HS-27A (cell line): ENCODE measurements around the gene MDH1B.
"Not testable (repeated sequence)": the region's sequence is repeated elsewhere in the genome, so short reads cannot be mapped to it uniquely, and the experiment has no call there.

Source experiments
- DNase-seq: peaks from one replicate; pipeline ENCODE4 v3.0.0-alpha.2; 2012; ENCODE audit warnings: low read depth, missing footprints

Gene MDH1B

DNA sequence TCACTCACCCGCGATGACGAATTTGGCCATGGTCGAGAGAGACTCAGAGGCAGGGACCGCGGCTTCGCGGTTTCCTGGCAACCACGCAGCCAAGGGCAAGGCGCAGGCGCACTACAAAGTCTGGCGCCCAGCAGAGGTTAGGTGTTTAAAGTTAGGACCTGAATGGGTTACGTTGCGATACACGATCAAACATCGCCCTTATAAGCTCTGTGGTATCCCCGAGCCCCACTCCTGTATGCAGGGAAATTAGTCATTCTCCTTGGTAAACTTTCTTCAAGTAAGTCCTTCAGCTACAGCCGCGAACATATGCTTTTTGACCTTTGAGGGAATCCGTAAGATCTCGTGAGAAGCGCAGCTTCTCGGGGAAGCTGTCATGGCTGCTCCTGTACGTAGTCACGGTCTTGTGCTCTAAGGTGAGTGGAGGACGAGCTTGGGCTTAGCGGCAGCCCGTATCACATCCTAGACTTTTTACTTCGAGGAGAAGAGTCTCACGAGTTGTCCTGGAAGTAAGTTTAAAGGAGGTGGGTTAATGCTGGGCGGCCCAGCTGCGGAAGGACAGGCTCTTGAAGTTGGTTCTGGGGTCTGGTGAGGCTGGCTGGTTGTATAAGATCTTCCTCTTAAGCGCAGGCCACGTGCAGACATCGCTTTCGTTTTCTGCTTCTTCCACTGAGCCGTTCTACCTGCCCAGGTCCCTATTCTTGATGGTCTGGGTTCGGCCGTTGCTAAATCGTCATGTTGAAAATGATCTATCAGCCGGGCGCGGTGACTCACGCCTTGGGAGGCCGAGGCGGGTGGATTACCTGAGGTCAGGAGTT lies at the start of gene MDH1B, which contains the start of gene FASTKD2:
TSS of gene MDH1B (minus strand) at position 87 of the 815 bp plus-strand sequence. CDS start at position 30, 57 bp downstream.
TSS of gene FASTKD2 (plus strand) at position 365 of the 815 bp plus-strand sequence. CDS start 1,088 bp downstream, outside the sequence.
- peak; percentile 77 for DNase-seq

DNA sequence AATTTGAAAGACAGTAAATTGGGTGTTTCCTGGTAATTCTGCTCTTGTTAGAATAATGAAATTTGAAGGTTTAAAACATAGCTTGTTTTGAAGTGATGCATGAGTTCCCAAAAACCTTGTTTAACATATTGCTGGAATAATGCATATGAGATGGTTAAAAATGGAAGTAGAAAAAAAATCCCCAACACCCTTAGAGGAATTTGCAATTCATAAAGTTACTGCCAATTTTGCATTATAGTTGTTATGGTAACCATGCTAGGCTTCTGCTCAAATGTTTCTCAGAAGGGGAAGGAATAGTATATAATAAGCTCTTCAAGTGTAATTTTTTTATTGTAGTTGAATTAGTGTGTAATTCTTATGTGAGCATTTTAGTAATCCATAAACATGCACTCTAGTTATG lies 49.4 kb upstream of the MDH1B start:
- DNase-seq: no peak

- not testable (repeated sequence) for DNase-seq
Measured at GRCh38 chr2:206812471-206812870, 47.3 kb upstream of the MDH1B start.

DNA sequence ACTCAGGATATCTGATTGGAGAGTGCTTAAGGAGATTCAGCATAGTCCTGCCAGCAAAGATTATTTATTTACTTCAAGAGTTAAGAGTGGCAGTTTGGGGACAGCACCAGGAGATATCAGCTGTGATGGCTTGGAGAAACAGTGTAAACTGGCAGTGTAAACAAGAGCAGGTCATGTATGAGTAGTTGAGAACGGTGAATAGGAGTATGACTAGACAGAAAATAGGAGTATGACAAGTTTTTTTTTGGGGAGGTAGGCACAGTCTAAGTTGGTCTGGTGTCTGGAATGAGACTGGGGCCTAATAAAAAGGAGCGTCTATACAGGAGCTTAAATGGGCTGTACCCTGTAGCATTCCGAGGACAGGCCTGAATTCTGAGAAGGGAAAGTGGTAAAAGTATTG lies 42.5 kb upstream of the MDH1B start:
- not testable (repeated sequence) for DNase-seq

DNA sequence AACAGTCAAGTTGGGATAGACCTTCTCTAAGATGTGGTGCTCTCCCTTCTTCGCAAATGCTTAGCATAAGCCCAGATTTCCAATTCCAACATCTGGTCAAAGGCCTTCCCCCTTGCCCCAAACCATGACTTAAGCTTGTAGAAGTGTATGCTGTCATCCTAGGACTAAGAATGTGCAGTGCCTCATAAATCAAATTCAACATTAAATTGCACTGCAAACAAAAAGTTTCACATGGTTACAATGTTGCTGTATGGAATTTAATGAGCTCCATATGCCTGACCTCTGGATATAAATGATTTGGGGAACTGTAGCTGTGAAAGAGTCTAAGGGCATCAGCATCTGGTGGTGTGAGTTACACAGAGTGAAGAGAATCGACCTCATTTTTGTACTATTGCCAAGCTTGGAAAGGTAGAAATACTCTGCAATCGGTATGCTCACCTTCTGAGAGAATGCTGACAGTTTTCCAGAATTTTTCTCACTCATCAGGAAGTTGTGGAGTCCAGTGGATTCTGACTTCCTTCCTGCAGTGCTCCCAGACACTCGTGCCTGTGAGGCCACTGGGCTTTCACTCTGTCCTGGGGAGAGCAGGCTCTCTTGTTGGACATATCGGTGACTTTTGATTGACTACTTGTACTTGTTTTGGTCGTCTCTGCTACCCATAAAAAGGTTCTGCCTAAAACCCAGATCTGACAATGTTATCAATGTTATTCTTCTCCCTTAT lies 40.9 kb upstream of the MDH1B start:
- no peak for DNase-seq

DNA sequence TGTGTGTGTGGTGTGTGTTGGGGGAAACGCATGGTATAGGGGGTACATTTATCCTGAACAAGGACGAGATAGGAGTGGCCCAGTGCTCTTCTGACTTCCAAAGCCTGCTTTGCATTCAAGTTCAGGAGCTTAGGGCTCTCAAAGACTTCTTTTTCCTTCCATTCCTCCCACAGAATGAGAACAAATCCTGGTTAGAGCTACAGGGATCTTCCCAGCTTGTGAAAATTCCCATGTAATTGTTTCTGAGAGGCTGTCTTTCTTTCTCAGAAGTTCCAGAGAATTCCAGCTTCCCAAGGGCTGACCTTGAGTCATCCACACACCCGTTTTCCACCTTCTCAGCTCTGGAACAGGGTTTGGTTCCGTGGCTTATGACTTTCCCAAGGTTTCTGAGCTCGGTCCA lies 39.2 kb upstream of the MDH1B start:
- no peak for DNase-seq

- DNase-seq: no peak
Measured at GRCh38 chr2:206802654-206803514, 37.8 kb upstream of the MDH1B start.

- DNase-seq: no peak
Measured at GRCh38 chr2:206801418-206802189, 36.5 kb upstream of the MDH1B start.

DNA sequence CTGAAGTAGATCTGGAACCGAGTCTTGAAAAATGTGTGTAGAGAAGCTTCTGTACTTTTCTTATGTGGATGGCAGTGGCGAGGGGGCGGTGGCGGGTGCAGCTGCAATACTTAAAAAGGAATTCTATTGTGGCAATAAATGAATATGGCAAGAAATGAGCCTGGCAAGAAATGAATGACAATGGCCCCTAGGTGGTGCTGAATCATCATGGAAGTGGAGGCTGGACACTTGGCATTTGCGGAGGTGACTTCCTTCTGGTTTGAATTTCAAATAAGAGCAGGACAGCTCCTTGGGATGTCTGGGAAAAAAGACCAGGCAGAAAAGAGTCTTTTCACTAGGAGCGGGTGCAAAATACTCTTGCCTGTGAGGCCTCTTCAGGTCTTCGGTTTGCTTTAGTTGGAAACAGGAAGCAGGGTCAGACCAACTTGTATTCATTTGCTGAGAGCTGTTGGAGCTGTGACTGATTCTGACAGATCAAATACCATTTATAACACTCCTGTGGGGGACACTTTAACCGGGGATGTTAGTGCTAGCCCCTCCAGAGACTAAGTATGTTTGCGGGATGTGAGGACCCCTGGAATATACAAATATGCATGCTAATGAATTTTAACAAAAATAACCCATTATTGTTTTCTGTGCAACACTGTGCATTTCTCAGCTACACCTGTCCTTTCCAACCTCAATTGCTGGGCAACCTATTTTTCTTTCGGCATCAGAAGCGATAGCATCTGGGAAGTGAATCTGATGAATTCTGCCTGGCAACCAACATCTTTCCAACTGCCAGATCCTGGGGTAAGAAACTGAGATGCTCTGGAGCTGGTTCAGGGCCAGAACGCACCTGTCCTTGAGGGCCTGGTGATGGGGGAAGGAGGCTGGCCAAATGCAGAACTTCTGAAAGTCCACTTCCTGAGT lies 35.6 kb upstream of the MDH1B start:
- peak; percentile 12 for DNase-seq

DNA sequence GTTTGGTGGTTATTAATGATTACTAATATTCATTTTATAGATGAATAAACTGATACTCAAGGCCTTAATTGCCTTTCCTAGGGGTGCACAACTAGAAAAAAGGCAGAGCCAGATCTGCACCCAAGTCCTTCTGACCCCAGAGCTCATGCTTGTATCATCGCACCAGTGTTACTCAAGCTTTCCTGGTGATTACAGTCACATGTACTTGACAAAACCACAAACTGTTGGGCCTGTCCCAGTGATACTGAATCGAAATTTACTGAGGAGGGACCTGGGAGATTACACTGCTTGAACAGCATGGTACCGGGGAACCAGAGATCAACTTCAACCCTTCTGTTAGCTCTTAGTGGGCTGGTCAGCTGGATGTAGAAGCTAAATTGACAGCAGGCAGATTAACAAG lies 34.0 kb upstream of the MDH1B start:
- no peak for DNase-seq

DNA sequence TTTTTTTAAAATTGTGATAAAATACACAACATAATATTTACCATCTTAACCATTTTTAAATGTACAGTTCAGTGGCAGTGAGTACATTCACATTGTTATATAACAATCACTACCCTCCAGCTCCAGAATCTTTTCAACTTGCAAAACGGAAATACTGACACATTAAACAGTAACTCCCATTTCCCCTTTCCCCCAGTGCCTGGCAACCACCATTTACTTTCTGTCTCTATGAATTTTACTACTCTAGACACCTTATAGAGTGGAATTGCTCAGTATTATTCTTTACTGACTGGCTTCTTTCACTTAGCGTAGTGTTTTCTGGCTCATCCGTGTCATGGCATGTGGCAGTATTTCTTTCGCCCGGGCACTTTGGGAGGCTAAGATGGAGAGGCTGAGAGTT lies 32.9 kb upstream of the MDH1B start:
- DNase-seq: no peak

- DNase-seq: no peak
Measured at GRCh38 chr2:206797376-206797775, 32.2 kb upstream of the MDH1B start.

- no peak for DNase-seq
Measured at GRCh38 chr2:206792645-206793044, 27.5 kb upstream of the MDH1B start.

DNA sequence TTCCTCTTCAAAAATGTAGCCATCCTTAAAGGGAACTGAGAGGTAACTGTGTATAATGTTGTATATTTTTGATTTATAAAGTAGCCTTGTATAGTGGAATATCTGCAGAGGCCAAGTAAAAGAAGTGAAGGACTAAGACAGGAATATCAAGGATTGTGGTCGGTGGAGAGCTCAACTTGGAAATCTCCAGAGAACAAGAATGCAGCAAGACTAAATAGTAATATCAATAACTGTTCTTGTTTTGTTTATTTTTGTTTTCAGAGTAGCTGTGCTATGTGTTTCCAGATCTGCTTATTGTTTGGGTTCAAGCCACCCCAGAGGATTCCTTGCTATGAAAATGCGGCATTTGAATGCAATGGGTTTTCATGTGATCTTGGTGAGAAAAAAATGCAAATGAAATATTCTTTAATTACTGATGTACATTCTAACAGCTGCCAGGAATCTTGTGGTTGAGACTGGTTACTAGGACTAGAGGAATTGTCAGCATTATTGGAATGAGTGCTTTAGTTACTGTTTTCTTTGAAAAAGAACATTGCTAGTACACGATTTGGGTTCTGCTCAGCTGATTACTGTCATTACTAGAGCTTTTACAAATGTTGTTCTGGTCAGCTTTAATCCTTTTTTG lies 25.3 kb upstream of the MDH1B start:
- no peak for DNase-seq

DNA sequence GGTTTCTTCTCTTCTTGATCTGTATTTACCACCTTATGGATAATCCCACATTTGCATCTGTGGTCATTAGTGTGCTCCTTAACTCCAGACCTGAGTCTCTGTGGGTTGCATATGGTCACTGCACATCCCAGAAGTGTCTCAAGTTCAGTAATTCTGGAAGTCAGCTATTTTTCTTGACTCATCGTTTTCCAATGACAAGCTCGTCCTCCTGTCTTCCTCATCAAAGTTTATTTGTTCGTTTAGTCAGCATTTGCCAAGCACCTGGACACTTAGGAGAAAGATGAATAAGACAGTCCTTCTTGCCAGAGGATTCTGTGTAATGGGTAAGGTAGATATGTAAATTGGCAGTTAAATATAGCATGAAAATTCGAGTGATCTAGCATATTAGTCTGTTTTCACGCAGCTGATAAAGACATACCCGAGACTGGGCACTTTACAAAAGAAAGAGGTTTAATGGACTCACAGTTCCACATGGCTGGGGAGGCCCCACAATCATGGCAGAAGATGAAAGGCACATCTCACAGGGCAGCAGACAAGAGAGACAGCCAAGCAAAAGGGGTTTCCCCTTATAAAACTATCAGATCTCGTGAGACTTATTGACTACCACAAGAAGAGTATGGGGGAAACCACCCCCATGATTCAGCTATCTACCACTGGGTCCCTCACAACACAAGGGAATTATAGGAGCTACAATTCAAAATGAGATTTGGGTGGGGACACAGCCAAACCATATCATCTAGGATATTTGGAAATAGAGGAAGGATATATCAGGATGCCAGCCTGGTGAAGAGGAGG lies 19.6 kb upstream of the MDH1B start:
- no peak for DNase-seq

DNA sequence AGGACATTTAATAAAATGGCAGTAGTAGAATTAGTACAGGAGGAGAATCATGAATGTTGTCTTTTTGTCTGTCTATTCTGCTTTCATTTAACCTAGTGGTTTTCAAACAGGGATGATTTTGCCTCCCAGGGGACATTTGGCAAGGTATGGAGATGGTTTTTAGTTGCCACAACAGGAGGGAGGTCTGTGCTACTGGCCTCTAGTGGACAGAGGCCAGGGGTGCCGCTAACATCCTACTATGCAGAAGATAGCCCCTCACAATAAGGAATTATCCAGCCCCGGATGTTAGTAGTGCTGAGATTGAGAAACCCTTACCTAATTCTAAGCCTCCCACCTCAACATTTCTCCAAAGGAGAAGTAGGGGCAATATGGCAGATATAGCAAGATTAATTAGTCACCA lies 18.6 kb upstream of the MDH1B start:
- no peak for DNase-seq

DNA sequence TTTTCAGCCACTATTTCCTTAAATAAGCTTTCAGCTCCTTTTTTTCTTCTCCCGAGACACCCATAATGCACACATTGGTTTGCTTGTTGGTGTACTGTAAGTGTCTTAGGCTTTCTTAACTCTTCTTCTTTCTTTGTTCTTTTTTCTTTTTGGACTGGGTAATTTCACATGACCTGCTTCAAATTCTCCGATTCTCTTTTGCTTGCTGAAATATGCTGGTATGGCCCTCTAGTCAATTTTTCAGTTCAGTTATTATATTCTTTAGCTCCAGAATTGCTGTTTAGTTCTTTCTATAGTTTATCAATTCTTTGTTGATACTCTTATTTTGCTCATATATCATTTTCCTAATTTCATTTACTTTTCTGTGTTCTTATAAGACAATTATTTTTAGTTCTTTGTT lies 15.5 kb upstream of the MDH1B start:
- no peak for DNase-seq

DNA sequence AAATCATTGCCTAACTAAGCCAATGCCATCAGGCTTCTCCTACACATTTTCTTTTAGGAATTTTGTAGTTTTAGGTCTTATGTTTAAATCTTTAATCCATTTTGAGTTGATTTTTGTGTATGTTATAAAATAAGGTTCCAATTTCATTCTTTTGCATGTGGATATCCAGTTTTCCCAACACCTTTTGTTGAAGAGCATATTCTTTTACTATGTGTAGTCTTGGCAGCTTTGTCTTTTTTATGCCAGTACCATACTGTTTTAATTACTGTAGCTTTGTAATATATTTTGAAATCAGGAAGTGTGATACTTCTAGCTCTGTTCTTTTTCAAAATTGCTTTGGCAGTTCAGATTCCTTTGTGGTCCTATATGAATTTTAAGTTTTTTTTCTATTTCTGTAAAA lies 11.3 kb upstream of the MDH1B start:
- no peak for DNase-seq

DNA sequence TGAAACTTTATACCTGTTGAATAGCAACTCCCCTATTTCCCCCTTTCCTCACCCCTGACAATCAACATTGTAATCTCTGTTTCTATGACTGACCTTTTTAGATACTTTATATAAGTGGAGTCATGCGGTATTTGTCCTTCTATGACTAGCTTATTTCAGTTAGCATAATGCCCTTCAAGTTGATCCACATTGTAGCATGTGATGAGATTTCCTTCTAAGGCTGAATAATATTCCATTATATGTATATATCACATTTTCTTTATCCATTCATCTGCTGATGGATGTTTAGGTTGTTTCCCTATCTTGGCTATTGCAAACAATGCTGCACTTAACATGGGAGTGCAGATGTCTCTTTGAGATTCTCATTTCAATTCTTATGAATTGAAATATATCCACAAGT lies 9.7 kb upstream of the MDH1B start:
- no peak for DNase-seq
